ENCODE measurements around the gene EYS.

The EYS gene

GRCh38 chr6:64238071-64238470 is 1469.0 kb downstream of the EYS start:
- DNase-seq (ENCODE audit: low read depth): no peak

- no peak for DNase-seq (ENCODE audit: low read depth)
Measured at GRCh38 chr6:64233746-64234145, 1473.3 kb downstream of the EYS start.

- no peak for DNase-seq (ENCODE audit: low read depth)
Measured at GRCh38 chr6:64231928-64232327, 1475.1 kb downstream of the EYS start.

- no peak for DNase-seq (ENCODE audit: low read depth)
Measured at GRCh38 chr6:64230530-64230929, 1476.5 kb downstream of the EYS start.

- DNase-seq (ENCODE audit: low read depth): no peak
Measured at GRCh38 chr6:64227863-64228262, 1479.2 kb downstream of the EYS start.

- DNase-seq (ENCODE audit: low read depth): no peak
Measured at GRCh38 chr6:64225503-64225902, 1481.5 kb downstream of the EYS start.

GRCh38 chr6:64224819-64225218 is 1482.2 kb downstream of the EYS start:
- no peak for DNase-seq (ENCODE audit: low read depth)

- DNase-seq (ENCODE audit: low read depth): no peak
Measured at GRCh38 chr6:64221776-64222175, 1485.2 kb downstream of the EYS start.

- no peak for DNase-seq (ENCODE audit: low read depth)
Measured at GRCh38 chr6:64220801-64221200, 1486.2 kb downstream of the EYS start.

- no peak for DNase-seq (ENCODE audit: low read depth)
Measured at GRCh38 chr6:64217721-64218620, 1489.1 kb downstream of the EYS start.

- no peak for DNase-seq (ENCODE audit: low read depth)
Measured at GRCh38 chr6:64214373-64214772, 1492.7 kb downstream of the EYS start.

- no peak for DNase-seq (ENCODE audit: low read depth)
Measured at GRCh38 chr6:64213697-64214096, 1493.3 kb downstream of the EYS start.

GRCh38 chr6:64197246-64197645 is 1509.8 kb downstream of the EYS start:
- no peak for DNase-seq (ENCODE audit: low read depth)

- DNase-seq (ENCODE audit: low read depth): no peak
Measured at GRCh38 chr6:64186592-64186991, 1520.4 kb downstream of the EYS start.

GRCh38 chr6:64185621-64186020 is 1521.4 kb downstream of the EYS start:
- DNase-seq (ENCODE audit: low read depth): no peak

GRCh38 chr6:64175296-64175695 is 1531.7 kb downstream of the EYS start:
- no peak for DNase-seq (ENCODE audit: low read depth)

GRCh38 chr6:64170316-64170715 is 1536.7 kb downstream of the EYS start:
- no peak for DNase-seq (ENCODE audit: low read depth)

GRCh38 chr6:64160486-64160885 is 1546.5 kb downstream of the EYS start:
- no peak for DNase-seq (ENCODE audit: low read depth)

GRCh38 chr6:64155063-64155462 is 1552.0 kb downstream of the EYS start:
- no peak for DNase-seq (ENCODE audit: low read depth)

- DNase-seq (ENCODE audit: low read depth): no peak
Measured at GRCh38 chr6:64146876-64147275, 1560.2 kb downstream of the EYS start.

GRCh38 chr6:64146094-64146493 is 1560.9 kb downstream of the EYS start:
- DNase-seq (ENCODE audit: low read depth): no peak

- DNase-seq (ENCODE audit: low read depth): no peak
Measured at GRCh38 chr6:64145658-64146057, 1561.4 kb downstream of the EYS start.

GRCh38 chr6:64143101-64143500 is 1563.9 kb downstream of the EYS start:
- no peak for DNase-seq (ENCODE audit: low read depth)

GRCh38 chr6:64141680-64142079 is 1565.3 kb downstream of the EYS start:
- no peak for DNase-seq (ENCODE audit: low read depth)

Data from stimulated activated CD8-positive, alpha-beta memory T cell treated with anti-CD3 and anti-CD28 coated beads, Interleukin-15, amount 100 ng/mL, for 24 hours (primary cell).